Liver (tissue), 9 donors: Measurements from ENCODE around the gene STKLD1. TPM values are rescaled to one million over a fixed set of nuclear protein-coding genes. Genes with fewer than 3 reads are reported as not detected.

Experiments used
- DNase-seq: peaks from one replicate; pipeline ENCODE4 v3.0.0-alpha.2; 2017; ENCODE audit warnings: low spot score
- H3K27ac ChIP-seq, 2 donors: one replicate each; pipeline ENCODE4 v1.7.0; 2013; ENCODE audit warnings: inconsistent platforms in 2 of 2, low read length in 2 of 2, control low read depth in 1 of 2, low read depth in 1 of 2, mild to moderate bottlenecking in 1 of 2
- H3K27me3 ChIP-seq, 4 donors: one replicate each; pipeline versions ENCODE4 v1.6.1 to v1.7.0; 2013; ENCODE audit warnings: low read length in 3 of 4, inconsistent platforms in 1 of 4, mild to moderate bottlenecking in 1 of 4, moderate library complexity in 1 of 4; ENCODE audit not compliant: control insufficient read depth in 4 of 4, insufficient read depth in 4 of 4
- H3K36me3 ChIP-seq, 4 donors: one replicate each; pipeline versions ENCODE4 v1.6.1 to v1.7.0; 2013; ENCODE audit warnings: low read length in 3 of 4, mild to moderate bottlenecking in 3 of 4, low read depth in 1 of 4, moderate library complexity in 1 of 4; ENCODE audit not compliant: control insufficient read depth in 4 of 4, insufficient read depth in 3 of 4
- H3K4me1 ChIP-seq, 4 donors: one replicate each; pipeline versions ENCODE4 v1.6.1 to v1.7.0; 2013; ENCODE audit warnings: low read length in 3 of 4, mild to moderate bottlenecking in 3 of 4, moderate library complexity in 1 of 4; ENCODE audit not compliant: control insufficient read depth in 4 of 4, insufficient read depth in 4 of 4
- H3K4me3 ChIP-seq, 3 donors: one replicate each; pipeline versions ENCODE4 v1.6.1 to v1.7.0; 2013; ENCODE audit warnings: low read length in 3 of 3, control low read depth in 1 of 3, low read depth in 1 of 3, mild to moderate bottlenecking in 1 of 3
- H3K9ac ChIP-seq, 2 donors: one replicate each; pipeline ENCODE4 v1.7.0; 2013; ENCODE audit warnings: low read length in 2 of 2, mild to moderate bottlenecking in 2 of 2, moderate library complexity in 2 of 2, control low read depth in 1 of 2, low read depth in 1 of 2
- H3K9me3 ChIP-seq, 4 donors: one replicate each; pipeline versions ENCODE4 v1.6.1 to v1.7.0; 2013; ENCODE audit warnings: low read length in 3 of 4; ENCODE audit not compliant: control insufficient read depth in 4 of 4
- ATF3 ChIP-seq: IDR thresholded peaks from 2 replicates; pipeline ENCODE4 v1.6.1; 2016; ENCODE audit warnings: antibody characterized with exemption
- CTCF ChIP-seq: fragments of 150-350 bp; IDR thresholded peaks from 2 replicates; pipeline ENCODE4 v1.5.1; 2017; ENCODE audit warnings: improper control_type of control experiment, low read depth, low read length; ENCODE audit not compliant: missing input control
- EGR1 ChIP-seq, 2 donors: IDR thresholded peaks; 2 replicates each; pipeline ENCODE4 v1.6.1; 2016 to 2018; ENCODE audit warnings: antibody characterized with exemption in 2 of 2, low read depth in 2 of 2
- FOXA1 ChIP-seq: IDR thresholded peaks from 2 replicates; pipeline ENCODE4 v1.6.1; 2016; ENCODE audit warnings: antibody characterized with exemption
- FOXA2 ChIP-seq: IDR thresholded peaks from 2 replicates; pipeline ENCODE4 v1.6.1; 2016; ENCODE audit warnings: antibody characterized with exemption
- GABPA ChIP-seq, 2 donors: IDR thresholded peaks in 1 of 2; conservative IDR thresholded peaks in 1 of 2; 2 replicates each; pipeline ENCODE4 v1.6.1; 2016; ENCODE audit warnings: antibody characterized with exemption in 2 of 2, mild to moderate bottlenecking in 1 of 2, moderate library complexity in 1 of 2
- HNF4A ChIP-seq, 2 donors: conservative IDR thresholded peaks; 2 replicates each; pipeline ENCODE4 v1.6.1; 2016; ENCODE audit warnings: antibody characterized with exemption in 2 of 2, mild to moderate bottlenecking in 2 of 2
- HNF4G ChIP-seq: IDR thresholded peaks from 2 replicates; pipeline ENCODE4 v1.6.1; 2016; ENCODE audit warnings: antibody characterized with exemption
- JUND ChIP-seq, 2 donors: IDR thresholded peaks; 2 replicates each; pipeline ENCODE4 v1.6.1; 2016; ENCODE audit warnings: antibody characterized with exemption in 2 of 2
- MAX ChIP-seq: IDR thresholded peaks from 2 replicates; pipeline ENCODE4 v1.6.1; 2016; ENCODE audit warnings: antibody characterized with exemption
- NR2F2 ChIP-seq: IDR thresholded peaks from 2 replicates; pipeline ENCODE4 v1.6.1; 2016; ENCODE audit warnings: antibody characterized with exemption
- RAD21 ChIP-seq, 2 donors: IDR thresholded peaks; 2 replicates each; pipeline ENCODE4 v1.6.1; 2016; ENCODE audit warnings: antibody characterized with exemption in 2 of 2, mild to moderate bottlenecking in 2 of 2
- RXRA ChIP-seq, 2 donors: IDR thresholded peaks; 2 replicates each; pipeline ENCODE4 v1.6.1; 2017 to 2018; ENCODE audit warnings: antibody characterized with exemption in 2 of 2, mild to moderate bottlenecking in 1 of 2
- SP1 ChIP-seq: IDR thresholded peaks from 2 replicates; pipeline ENCODE4 v1.6.1; 2018; ENCODE audit warnings: antibody characterized with exemption, mild to moderate bottlenecking
- TAF1 ChIP-seq: conservative IDR thresholded peaks from 2 replicates; pipeline ENCODE4 v1.6.1; 2016; ENCODE audit warnings: antibody characterized with exemption, mild to moderate bottlenecking
- YY1 ChIP-seq: IDR thresholded peaks from 2 replicates; pipeline ENCODE4 v1.6.1; 2016; ENCODE audit warnings: antibody characterized with exemption, mild to moderate bottlenecking
- ZBTB33 ChIP-seq: IDR thresholded peaks from 2 replicates; pipeline ENCODE4 v1.6.1; 2016; ENCODE audit warnings: antibody characterized with exemption
- WGBS: extraction: QIAGEN DNeasy Blood & Tissue Kit; methylation state at CpG from one replicate; pipeline ENCODE4 v1.1.7; 2013; 5-methylcytosine and 5-hydroxymethylcytosine counted together
- polyA plus RNA-seq, 2 donors: library from polyadenylated mRNA; stranded (reverse) in 1 of 2; unstranded in 1 of 2; fragments of 200-250 nt in 1 of 2; fragments of >200 nt in 1 of 2; fragmentation: Nextera tagmentation in 1 of 2; extraction: Ambion mirVana in 1 of 2; gene quantifications; one replicate each; pipeline versions ENCODE4 v1.2.1 to v1.2.3, GENCODE V29; 2013 to 2015
- total RNA-seq, 2 donors: library from RNA; depleted of rRNA; stranded (reverse); fragments of >200 nt; gene quantifications; one replicate each; pipeline ENCODE4 v1.2.3, GENCODE V29; 2014
- TF ChIP-seq, protein P1 (sequence below): IDR thresholded peaks from 2 replicates; pipeline ENCODE4 v1.6.1; 2016; ENCODE audit warnings: antibody characterized with exemption, mild to moderate bottlenecking
- donor health status: healthy.
- donor health status: healthy.
- donor health status: healthy.
- donor health status: healthy.
- donor health status: healthy.

STKLD1 gene
- total and polyA plus RNA-seq, 4 donors: 0.25 to 0.85 (median 0.33) TPM

DNA sequence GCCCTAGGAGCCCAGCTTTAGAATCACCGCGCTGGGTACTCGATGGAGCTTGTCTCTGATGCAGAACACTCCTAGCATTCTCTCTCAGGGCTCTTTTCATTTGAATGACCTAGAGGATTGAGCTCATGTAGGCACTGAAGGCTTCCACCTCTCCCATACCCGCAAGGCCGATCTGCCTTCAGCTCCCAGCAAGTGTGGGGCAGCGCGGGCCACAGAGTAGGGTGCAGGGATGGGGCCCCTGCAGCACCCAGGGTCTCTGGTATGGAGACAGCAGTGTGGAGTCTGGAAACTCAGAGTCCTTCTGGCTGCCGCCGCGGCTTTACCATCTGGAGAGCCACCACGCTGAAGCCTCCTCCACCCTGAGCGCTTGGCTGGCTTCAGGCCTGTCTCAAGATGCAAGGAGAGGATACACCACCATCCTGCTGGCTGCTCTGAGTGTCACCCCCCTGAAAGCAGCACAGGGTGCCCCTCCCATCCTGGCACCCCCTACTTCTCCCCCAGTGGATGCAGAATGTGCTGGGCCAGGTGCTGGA, 12.9 kb downstream of the STKLD1 start:
- Histone ChIP-seq H3K4me1 (no peaks in the 10 kb centered on the region), H3K9ac (no peak overlapping the region), H3K27ac (no peak overlapping the region), H3K36me3 (no peaks in the 10 kb centered on the region), H3K4me3 (no peak overlapping the region), H3K9me3 (no peaks in the 10 kb centered on the region), H3K27me3 (no peaks in the 10 kb centered on the region)
- WGBS: 95% methylated on average over 12 of the region's 12 CpGs
- no peak for DNase-seq
- TF ChIP-seq HNF4G (no peak), MAX (no peak), FOXA1 (no peak), TAF1 (no peak), HNF4A (conservative IDR thresholded peaks at IDR 0.05) (no peak), NR2F2 (no peak), SP1 (no peak), EGR1 (IDR thresholded peaks at IDR 0.05; ENCODE audit: low read depth in 2 of 2) (no peak), JUND (IDR thresholded peaks at IDR 0.05) (no peak), CTCF (no peak), RAD21 (IDR thresholded peaks at IDR 0.05) (no peak), ZBTB33 (no peak), FOXA2 (no peak), GABPA (IDR thresholded peaks at IDR 0.05 in 1 of 2, conservative IDR thresholded peaks at IDR 0.05 in 1 of 2) (no peak), ATF3 (no peak), RXRA (IDR thresholded peaks at IDR 0.05) (no peak), YY1 (no peak)
- TF ChIP-seq, protein P1, sequence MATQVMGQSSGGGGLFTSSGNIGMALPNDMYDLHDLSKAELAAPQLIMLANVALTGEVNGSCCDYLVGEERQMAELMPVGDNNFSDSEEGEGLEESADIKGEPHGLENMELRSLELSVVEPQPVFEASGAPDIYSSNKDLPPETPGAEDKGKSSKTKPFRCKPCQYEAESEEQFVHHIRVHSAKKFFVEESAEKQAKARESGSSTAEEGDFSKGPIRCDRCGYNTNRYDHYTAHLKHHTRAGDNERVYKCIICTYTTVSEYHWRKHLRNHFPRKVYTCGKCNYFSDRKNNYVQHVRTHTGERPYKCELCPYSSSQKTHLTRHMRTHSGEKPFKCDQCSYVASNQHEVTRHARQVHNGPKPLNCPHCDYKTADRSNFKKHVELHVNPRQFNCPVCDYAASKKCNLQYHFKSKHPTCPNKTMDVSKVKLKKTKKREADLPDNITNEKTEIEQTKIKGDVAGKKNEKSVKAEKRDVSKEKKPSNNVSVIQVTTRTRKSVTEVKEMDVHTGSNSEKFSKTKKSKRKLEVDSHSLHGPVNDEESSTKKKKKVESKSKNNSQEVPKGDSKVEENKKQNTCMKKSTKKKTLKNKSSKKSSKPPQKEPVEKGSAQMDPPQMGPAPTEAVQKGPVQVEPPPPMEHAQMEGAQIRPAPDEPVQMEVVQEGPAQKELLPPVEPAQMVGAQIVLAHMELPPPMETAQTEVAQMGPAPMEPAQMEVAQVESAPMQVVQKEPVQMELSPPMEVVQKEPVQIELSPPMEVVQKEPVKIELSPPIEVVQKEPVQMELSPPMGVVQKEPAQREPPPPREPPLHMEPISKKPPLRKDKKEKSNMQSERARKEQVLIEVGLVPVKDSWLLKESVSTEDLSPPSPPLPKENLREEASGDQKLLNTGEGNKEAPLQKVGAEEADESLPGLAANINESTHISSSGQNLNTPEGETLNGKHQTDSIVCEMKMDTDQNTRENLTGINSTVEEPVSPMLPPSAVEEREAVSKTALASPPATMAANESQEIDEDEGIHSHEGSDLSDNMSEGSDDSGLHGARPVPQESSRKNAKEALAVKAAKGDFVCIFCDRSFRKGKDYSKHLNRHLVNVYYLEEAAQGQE: no peak
